Activated T-helper 1 cell treated with anti-CD3 and anti-CD28 coated beads, Interleukin-12 subunit alpha, Interleukin-12 subunit beta, Interleukin-2, Interleukin-4 antibody, amounts not matched to agents 30 ng/mL and 10 ng/mL and 1 ng/mL, durations not matched to agents 14 hours and 24 hours and 36 hours (primary cell): ENCODE data around the gene PRTFDC1. TPM values are rescaled to one million over a fixed set of nuclear protein-coding genes. Genes with fewer than 3 reads are reported as not detected.

Source experiments
- DNase-seq: peaks from one replicate; pipeline ENCODE4 v3.0.0; 2021; ENCODE audit warnings: low spot score
- H3K27ac Mint-ChIP-seq: one replicate; pipeline ENCODE4 v1.8.0; 2021; ENCODE audit warnings: mild to moderate bottlenecking, mixed read lengths
- H3K27me3 Mint-ChIP-seq: one replicate; pipeline ENCODE4 v1.8.0; 2022; ENCODE audit warnings: mild to moderate bottlenecking, moderate library complexity, mixed read lengths; ENCODE audit not compliant: insufficient read depth
- H3K36me3 Mint-ChIP-seq: one replicate; pipeline ENCODE4 v1.8.0; 2021; ENCODE audit warnings: low read depth, mixed read lengths
- H3K4me1 Mint-ChIP-seq: one replicate; pipeline ENCODE4 v1.8.0; 2021; ENCODE audit warnings: low read depth, mixed read lengths
- H3K4me3 Mint-ChIP-seq: one replicate; pipeline ENCODE4 v1.8.0; 2021; ENCODE audit warnings: mild to moderate bottlenecking, moderate library complexity, mixed read lengths
- H3K9me3 Mint-ChIP-seq: one replicate; pipeline ENCODE4 v1.8.0; 2021; ENCODE audit warnings: mixed read lengths
- intact Hi-C: fragments of 100-400 bp; cut with micrococcal nuclease; formaldehyde crosslinking; loops from one replicate; pipeline ENCODE4 v1.15.1; 2024
- total RNA-seq: library from RNA; stranded (reverse); gene quantifications from 2 replicates; pipeline ENCODE4 v1.2.3, GENCODE V29; 2022

PRTFDC1 gene
- total RNA-seq, 1 donor from 2014 or later = 0.57 TPM

DNA sequence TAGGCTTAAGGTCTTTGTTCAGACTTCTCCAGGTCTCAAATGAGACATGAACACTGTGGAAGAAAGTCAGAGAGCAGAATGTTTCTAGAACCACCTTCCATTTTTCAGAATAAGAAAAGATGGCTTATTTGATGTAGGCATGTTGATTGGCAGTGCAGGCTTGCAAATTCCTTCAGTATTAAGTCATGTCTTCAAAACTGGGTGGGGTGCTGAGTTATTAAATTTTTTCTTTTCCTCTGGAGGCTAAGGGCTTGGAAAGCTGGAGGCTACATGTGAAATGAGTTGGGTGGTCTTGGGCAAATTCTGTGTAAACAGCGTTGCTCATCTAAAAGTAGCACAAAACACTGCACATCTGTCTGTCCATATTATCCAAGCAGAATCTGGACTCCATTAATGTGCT lies 62.8 kb downstream of the PRTFDC1 start:
- DNase-seq = no peak
- Mint-ChIP-seq H3K27ac (no peak overlapping the region), H3K9me3 (peaks cover 12% of the 10 kb centered on the region), H3K27me3 (no peaks in the 10 kb centered on the region), H3K4me1 (peaks cover 28% of the 10 kb centered on the region), H3K4me3 (no peak overlapping the region), H3K36me3 (peaks cover 6% of the 10 kb centered on the region)
- intact Hi-C loops = loop anchor here (5.0 to 10.0 kb wide), 2 partner anchors 128 to 245 kb away; partner anchors contain the start of genes ENKUR and THNSL1

DNA sequence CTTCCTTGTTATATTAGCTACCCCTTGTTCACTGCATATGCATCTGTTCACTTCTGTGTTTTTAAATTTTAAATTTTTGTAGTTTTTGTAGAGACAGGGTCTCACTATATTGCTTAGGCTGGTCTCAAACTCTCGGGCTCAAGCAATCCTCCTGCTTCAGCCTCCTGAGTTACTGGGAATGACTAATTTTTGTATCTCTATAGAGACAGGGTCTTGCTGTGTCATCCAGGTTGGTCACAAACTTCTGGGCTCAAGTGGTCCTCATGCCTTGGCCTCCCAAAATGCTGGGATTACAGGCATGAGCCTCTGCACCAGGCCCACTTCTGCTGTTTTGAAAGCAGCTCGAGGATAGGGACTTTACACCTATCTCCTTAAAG lies 64.6 kb downstream of the PRTFDC1 start:
- peaks cover 30% of the 10 kb centered on the region for H3K4me1 Mint-ChIP-seq
- DNase-seq = no peak
- H3K27ac Mint-ChIP-seq = peak overlapping the region; percentile 69
- no peaks in the 10 kb centered on the region for H3K27me3 Mint-ChIP-seq
- peak overlapping the region; percentile 21 for H3K4me3 Mint-ChIP-seq
- H3K36me3 Mint-ChIP-seq = peaks cover 8% of the 10 kb centered on the region
- H3K9me3 Mint-ChIP-seq = peaks cover 12% of the 10 kb centered on the region
- intact Hi-C loops = loop anchor here (1.0 to 10.0 kb wide), 3 partner anchors 33 to 243 kb away; partner anchors contain the start of genes ENKUR and THNSL1

DNA sequence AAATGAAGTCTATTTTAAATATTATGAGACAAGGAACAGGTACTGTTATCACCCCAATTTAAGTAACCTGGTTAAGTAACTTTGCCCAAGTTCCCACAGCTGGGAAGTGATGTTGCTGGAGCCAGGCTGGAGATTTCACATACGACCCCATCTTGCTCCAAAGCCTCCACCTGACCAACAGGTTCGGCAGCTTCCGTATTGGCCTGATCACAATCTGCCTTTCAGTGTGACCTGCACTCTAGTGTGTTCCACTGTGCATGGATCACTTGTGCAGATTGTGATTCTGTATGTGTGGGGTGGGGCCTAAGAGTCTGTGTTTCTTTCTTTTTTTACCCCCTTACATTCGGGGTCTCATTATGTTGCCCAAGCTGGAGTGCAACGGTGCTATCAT lies 66.1 kb downstream of the PRTFDC1 start:
- Mint-ChIP-seq H3K36me3 (peaks cover 8% of the 10 kb centered on the region), H3K4me3 (no peak overlapping the region), H3K27me3 (no peaks in the 10 kb centered on the region), H3K4me1 (peaks cover 35% of the 10 kb centered on the region), H3K27ac (no peak overlapping the region), H3K9me3 (peaks cover 12% of the 10 kb centered on the region)
- intact Hi-C loops = loop anchor here (5.0 to 10.0 kb wide), 2 partner anchors 131 to 241 kb away; partner anchors contain the start of genes ENKUR and THNSL1
- DNase-seq = no peak

DNA sequence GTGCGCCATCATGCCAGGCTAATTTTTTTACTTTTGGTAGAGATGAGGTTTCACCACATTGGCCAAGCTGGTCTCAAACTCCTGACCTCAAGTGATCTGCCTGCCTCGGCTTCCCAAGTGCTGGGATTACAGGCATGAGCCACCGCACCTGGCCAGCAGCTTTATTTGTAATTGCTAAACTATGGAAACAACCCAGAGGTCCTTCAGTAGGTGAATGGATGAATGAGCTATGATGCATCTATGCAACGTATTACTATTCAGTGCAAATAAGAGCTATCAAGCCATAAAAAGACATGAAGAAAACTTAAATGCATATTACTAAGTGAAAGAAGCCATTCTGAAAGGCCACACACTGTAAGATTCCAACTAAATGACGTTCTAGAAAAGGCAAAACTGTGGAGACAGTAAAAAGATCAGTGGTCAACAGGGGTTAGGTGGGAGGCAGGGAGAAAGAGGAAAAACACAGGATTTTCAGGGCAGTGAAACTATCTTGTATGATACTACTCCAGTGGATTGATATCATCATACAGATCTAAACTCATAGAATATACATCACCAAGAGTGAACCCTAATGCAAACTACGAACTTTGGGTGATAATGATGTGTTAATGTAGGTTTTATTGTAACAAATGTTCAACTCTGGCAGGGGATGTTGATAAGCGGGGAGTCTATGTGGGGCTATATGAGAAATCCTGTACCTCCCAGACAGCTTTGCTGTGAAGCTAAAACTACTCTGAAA lies 66.7 kb downstream of the PRTFDC1 start:
- intact Hi-C loops = loop anchor here (5.0 to 10.0 kb wide), 2 partner anchors 132 to 241 kb away; partner anchors contain the start of genes ENKUR and THNSL1
- Mint-ChIP-seq H3K27me3 (no peaks in the 10 kb centered on the region), H3K36me3 (peaks cover 10% of the 10 kb centered on the region), H3K27ac (no peak overlapping the region), H3K9me3 (peaks cover 12% of the 10 kb centered on the region), H3K4me1 (peaks cover 41% of the 10 kb centered on the region), H3K4me3 (no peak overlapping the region)
- DNase-seq = no peak

DNA sequence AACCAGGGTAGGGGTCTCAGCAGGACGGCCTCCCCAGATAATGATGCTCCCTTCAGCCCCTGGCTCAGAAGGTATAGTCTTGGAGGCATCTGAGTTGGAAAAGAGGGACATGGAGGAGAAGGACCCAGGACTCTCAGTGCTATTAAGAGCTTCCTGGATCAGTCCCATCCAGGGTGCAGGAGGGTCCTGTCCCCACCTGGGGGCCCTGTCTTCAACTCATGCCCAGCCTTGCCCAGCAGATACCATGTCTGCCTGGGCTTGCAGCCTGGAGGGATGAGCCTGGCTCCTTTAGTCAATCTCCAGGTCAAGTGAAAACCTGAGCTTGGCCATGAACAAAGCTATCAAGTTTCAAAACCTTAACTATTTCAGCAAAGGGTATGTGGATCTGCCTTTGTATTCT lies 67.6 kb downstream of the PRTFDC1 start:
- Mint-ChIP-seq H3K27ac (no peak overlapping the region), H3K9me3 (peaks cover 12% of the 10 kb centered on the region), H3K4me3 (no peak overlapping the region), H3K36me3 (peaks cover 10% of the 10 kb centered on the region), H3K27me3 (no peaks in the 10 kb centered on the region), H3K4me1 (peaks cover 46% of the 10 kb centered on the region)
- intact Hi-C loops = loop anchor here (5.0 to 10.0 kb wide), 3 partner anchors 62 to 240 kb away; partner anchors contain the start of genes ENKUR and THNSL1
- no peak for DNase-seq

DNA sequence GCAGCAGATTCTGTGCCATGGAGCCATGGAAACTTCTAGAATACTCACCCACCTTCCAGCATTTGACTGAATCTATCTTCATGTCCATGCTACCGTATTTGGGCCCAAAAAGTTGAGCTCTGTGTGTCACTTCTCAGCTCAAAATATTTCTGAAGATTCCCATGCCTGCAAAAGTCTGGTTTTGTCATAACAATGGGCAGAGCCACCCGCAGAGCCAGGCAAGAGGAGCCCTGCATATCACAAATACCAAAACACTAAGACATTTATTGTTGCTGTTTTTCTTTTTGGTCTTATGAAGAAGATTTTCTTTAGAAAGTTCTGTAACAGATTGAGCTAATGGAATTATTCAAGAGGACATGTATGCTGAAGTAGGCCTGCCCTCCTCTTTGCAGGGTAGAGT lies 68.1 kb downstream of the PRTFDC1 start:
- H3K4me1 Mint-ChIP-seq = peaks cover 46% of the 10 kb centered on the region
- H3K36me3 Mint-ChIP-seq = peaks cover 10% of the 10 kb centered on the region
- intact Hi-C loops = loop anchor here (5.0 to 10.0 kb wide), 2 partner anchors 62 to 240 kb away; no protein-coding TSS in a partner anchor

DNA sequence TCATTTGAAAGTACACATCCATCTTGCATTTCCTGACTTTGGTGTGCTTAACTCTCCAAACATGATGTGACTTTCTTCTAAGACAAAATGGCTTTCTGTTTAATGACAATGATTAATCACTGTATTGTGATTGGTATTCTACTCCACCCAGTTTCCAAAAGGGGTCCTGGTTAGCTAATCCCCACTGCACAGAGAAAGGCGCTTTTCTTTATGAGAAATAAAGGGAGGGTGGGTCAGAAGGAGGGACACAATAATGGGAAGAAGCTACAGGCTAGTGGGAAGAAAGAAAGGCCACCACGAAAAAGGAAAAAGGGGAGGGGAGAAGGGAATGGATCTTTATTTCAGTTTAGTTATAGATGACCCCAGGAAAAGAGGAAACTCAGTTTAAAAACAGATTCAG lies 69.2 kb downstream of the PRTFDC1 start:
- H3K27me3 Mint-ChIP-seq = no peaks in the 10 kb centered on the region
- peak overlapping the region; percentile 29 for H3K27ac Mint-ChIP-seq
- H3K4me1 Mint-ChIP-seq = peaks cover 40% of the 10 kb centered on the region
- peaks cover 10% of the 10 kb centered on the region for H3K36me3 Mint-ChIP-seq
- no peak overlapping the region for H3K4me3 Mint-ChIP-seq
- peaks cover 12% of the 10 kb centered on the region for H3K9me3 Mint-ChIP-seq
- intact Hi-C loops = loop anchor here (5.0 to 10.0 kb wide), 2 partner anchors 61 to 238 kb away; no protein-coding TSS in a partner anchor
- no peak for DNase-seq

More for the DNA sequence above, 68.1 kb downstream of the PRTFDC1 start:
- DNase-seq = no peak
- H3K9me3 Mint-ChIP-seq = peaks cover 12% of the 10 kb centered on the region
- H3K4me3 Mint-ChIP-seq = no peak overlapping the region
- no peak overlapping the region for H3K27ac Mint-ChIP-seq
- H3K27me3 Mint-ChIP-seq = no peaks in the 10 kb centered on the region

DNA sequence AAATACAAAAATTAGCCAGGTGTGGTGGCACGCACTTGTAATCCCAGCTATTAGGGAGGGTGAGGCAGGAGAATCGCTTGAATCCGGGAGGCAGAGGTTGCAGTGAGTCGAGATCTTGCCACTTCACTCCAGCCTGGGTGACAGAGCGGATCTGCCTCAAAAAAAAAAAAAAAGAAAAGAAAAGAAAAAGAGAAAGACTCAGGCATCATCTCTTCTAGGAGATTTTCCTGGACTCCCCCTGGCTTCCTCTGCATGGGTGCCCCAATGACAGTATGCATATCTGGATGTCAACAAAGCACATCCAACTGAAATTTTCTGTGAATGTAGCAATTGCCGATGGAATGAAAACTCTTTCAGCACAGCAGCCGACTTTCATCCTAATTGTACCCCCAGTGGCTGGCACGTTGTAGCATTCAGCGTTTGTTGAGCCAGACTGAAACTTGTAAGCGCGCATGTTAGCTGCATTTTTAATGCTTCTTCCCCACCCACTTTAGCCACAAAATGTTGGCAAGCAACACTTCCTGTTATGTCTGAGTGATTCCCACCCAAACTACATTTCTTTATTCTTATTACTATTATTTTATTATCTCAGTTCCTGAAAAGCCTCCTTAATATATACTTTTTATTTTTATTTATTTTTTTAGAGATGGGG lies 70.2 kb downstream of the PRTFDC1 start:
- peaks cover 30% of the 10 kb centered on the region for H3K4me1 Mint-ChIP-seq
- H3K36me3 Mint-ChIP-seq = peaks cover 6% of the 10 kb centered on the region
- H3K9me3 Mint-ChIP-seq = peaks cover 7% of the 10 kb centered on the region
- intact Hi-C loops = loop anchor here (5.0 to 10.0 kb wide), 2 partner anchors 60 to 237 kb away; no protein-coding TSS in a partner anchor
- no peak overlapping the region for H3K27ac Mint-ChIP-seq
- no peaks in the 10 kb centered on the region for H3K27me3 Mint-ChIP-seq
- peak overlapping the region; percentile 19 for H3K4me3 Mint-ChIP-seq
- peak; percentile 15 for DNase-seq

DNA sequence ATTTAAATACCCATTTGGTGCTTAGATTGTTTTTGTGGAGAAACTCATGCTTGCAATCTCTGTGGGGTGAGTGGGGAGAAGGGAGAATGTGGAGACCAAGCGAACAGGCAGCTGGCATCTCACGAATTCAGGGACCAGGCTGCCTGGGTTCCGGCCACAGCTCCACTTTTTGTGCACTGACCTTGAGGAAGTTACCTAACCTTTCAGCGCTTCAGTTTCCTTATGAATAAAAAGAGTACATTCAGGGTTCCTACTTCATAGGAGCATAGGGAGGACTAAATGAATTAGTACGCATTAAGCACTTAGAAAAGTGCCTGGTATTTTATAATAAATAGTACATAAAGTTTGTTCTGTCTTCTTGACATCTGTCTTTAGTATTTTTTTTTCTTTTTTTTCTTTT lies 72.5 kb downstream of the PRTFDC1 start:
- Mint-ChIP-seq H3K36me3 (peaks cover 4% of the 10 kb centered on the region), H3K4me1 (peaks cover 23% of the 10 kb centered on the region), H3K9me3 (peaks cover 13% of the 10 kb centered on the region), H3K27me3 (no peaks in the 10 kb centered on the region), H3K27ac (no peak overlapping the region), H3K4me3 (no peak overlapping the region)
- intact Hi-C loops = loop anchor here (5.0 to 10.0 kb wide), 2 partner anchors 58 to 235 kb away; no protein-coding TSS in a partner anchor
- no peak for DNase-seq

DNA sequence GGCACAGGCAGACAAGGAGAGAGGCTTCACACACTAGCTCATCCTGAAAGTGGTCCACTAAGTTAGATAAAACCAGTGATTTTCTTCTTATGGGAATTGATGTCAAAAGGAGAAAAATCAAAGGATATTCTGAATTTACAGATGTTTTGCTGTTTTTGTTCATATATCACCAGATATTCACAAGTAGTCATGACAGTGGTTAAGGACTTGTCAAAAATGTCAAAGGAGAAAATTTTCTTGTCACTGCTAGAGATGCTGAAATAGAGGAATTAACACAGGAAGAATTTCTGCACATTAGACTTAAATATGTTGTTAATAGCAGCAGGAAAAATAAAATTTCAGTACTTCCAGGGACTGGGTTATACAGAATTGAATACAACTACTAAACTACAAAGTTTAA lies 78.3 kb downstream of the PRTFDC1 start:
- no peak for DNase-seq
- Mint-ChIP-seq H3K36me3 (peaks cover 5% of the 10 kb centered on the region), H3K4me1 (peaks cover 6% of the 10 kb centered on the region), H3K27ac (no peak overlapping the region), H3K9me3 (peaks cover 24% of the 10 kb centered on the region), H3K27me3 (no peaks in the 10 kb centered on the region), H3K4me3 (no peak overlapping the region)
- intact Hi-C loops = no loop called here

DNA sequence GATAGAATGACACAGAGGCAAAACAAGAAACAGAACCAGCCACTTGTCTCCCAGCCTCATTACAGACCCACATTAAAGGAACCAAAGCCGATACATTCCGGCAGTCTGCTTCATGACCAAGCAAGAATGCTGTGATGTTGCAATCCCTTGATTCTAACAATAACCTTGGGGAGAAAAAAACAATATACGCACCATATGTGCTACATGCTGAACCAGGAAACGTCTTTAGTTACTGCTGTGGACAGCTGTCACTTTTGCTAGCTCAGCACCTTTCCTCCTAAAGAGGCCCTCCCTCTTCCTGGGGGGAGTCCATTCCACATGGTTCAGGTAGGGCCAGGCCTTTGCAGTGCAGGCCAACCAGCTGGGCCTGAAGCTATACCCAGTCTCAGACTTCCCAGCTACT lies 79.1 kb downstream of the PRTFDC1 start:
- DNase-seq = no peak
- intact Hi-C loops = no loop called here
- H3K4me3 Mint-ChIP-seq = no peak overlapping the region
- H3K4me1 Mint-ChIP-seq = peaks cover 6% of the 10 kb centered on the region
- no peak overlapping the region for H3K27ac Mint-ChIP-seq
- H3K36me3 Mint-ChIP-seq = peaks cover 5% of the 10 kb centered on the region
- H3K9me3 Mint-ChIP-seq = peaks cover 24% of the 10 kb centered on the region
- no peaks in the 10 kb centered on the region for H3K27me3 Mint-ChIP-seq

DNA sequence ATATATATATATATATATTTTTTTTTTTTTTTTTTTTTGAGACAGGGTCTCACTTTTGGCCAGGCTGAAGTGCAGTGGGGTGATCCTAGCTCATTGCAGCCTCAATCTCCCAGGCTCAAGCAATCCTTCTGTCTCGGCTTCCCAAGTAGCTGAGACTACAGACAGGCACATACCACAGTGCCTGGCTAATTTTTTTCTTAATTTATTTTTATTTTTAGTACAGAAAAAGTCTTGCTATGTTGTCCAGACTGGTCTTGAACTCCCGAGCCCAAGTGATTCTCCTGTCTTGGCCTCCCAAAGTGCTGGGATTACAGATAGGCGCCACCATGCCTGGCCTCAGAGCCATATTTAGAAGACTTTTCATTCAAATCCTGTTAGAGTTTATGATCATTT lies 79.6 kb downstream of the PRTFDC1 start:
- Mint-ChIP-seq H3K27me3 (no peaks in the 10 kb centered on the region), H3K27ac (no peak overlapping the region), H3K36me3 (peaks cover 5% of the 10 kb centered on the region), H3K9me3 (peaks cover 24% of the 10 kb centered on the region), H3K4me3 (no peak overlapping the region), H3K4me1 (peaks cover 6% of the 10 kb centered on the region)
- no peak for DNase-seq
- intact Hi-C loops = no loop called here
